GM23338 (cell line): Measurements from ENCODE around the gene RPS2.

Experiments
- CREB1 ChIP-seq: fragments of 250-450 bp; sonication (Bioruptor Pico); IDR thresholded peaks from 2 replicates; pipeline ENCODE4 v1.5.0; 2020; ENCODE audit warnings: low read depth, mild to moderate bottlenecking, moderate library complexity
- EZH2 ChIP-seq: fragments of 200-600 bp; sonication (generic); IDR thresholded peaks from one replicate; pipeline ENCODE4 v1.8.0; 2017; ENCODE audit warnings: antibody characterized with exemption, mild to moderate bottlenecking, low read depth; ENCODE audit not compliant: unreplicated experiment
- EZH2phosphoT487 ChIP-seq: fragments of 200-600 bp; sonication (generic); IDR thresholded peaks from one replicate; pipeline ENCODE4 v1.8.1; 2018; ENCODE audit warnings: antibody characterized with exemption; ENCODE audit not compliant: unreplicated experiment
- JUNB ChIP-seq: IDR thresholded peaks from one replicate; pipeline ENCODE4 v1.6.1; 2016; ENCODE audit warnings: antibody characterized with exemption; ENCODE audit not compliant: unreplicated experiment
- NANOG ChIP-seq: IDR thresholded peaks from 2 replicates; pipeline ENCODE4 v1.6.1; 2016; ENCODE audit warnings: antibody characterized with exemption, borderline replicate concordance
- POLR2AphosphoS5 ChIP-seq: IDR thresholded peaks from 2 replicates; pipeline ENCODE4 v1.6.1; 2016; ENCODE audit warnings: antibody characterized with exemption, low read depth
- STAT1 ChIP-seq: IDR thresholded peaks from one replicate; pipeline ENCODE4 v1.6.1; 2016; ENCODE audit warnings: antibody characterized with exemption; ENCODE audit not compliant: unreplicated experiment
- ZNF114 ChIP-seq: fragments of 250-450 bp; sonication (Bioruptor Pico); IDR thresholded peaks from 2 replicates; pipeline ENCODE4 v1.5.0; 2020; ENCODE audit warnings: mild to moderate bottlenecking, moderate library complexity
- ZNF331 ChIP-seq: fragments of 250-450 bp; sonication (Bioruptor Pico); IDR thresholded peaks from 2 replicates; pipeline ENCODE4 v1.5.0; 2020; ENCODE audit warnings: low read depth, mild to moderate bottlenecking, moderate library complexity
- TF ChIP-seq, protein P1 (sequence below): IDR thresholded peaks from one replicate; pipeline ENCODE4 v1.6.1; 2018; ENCODE audit warnings: antibody characterized with exemption; ENCODE audit not compliant: unreplicated experiment
- TF ChIP-seq, protein P2 (sequence below), 2 experiments: fragments of 200-600 bp in 1 of 2; sonication (generic) in 1 of 2; conservative IDR thresholded peaks; 2 replicates each; pipeline versions ENCODE4 v1.5.1 to v1.6.1; 2016 to 2017; ENCODE audit warnings: antibody characterized with exemption in 2 of 2, low read depth in 2 of 2, mild to moderate bottlenecking in 2 of 2, moderate library complexity in 1 of 2
- TF ChIP-seq, protein P3 (sequence below): IDR thresholded peaks from 2 replicates; pipeline ENCODE4 v1.6.1; 2016; ENCODE audit warnings: antibody characterized with exemption
- TF ChIP-seq, protein P4 (sequence below): fragments of 250-450 bp; sonication (Bioruptor Pico); IDR thresholded peaks from 2 replicates; pipeline ENCODE4 v1.5.0; 2020; ENCODE audit warnings: mild to moderate bottlenecking, moderate library complexity

DNA sequence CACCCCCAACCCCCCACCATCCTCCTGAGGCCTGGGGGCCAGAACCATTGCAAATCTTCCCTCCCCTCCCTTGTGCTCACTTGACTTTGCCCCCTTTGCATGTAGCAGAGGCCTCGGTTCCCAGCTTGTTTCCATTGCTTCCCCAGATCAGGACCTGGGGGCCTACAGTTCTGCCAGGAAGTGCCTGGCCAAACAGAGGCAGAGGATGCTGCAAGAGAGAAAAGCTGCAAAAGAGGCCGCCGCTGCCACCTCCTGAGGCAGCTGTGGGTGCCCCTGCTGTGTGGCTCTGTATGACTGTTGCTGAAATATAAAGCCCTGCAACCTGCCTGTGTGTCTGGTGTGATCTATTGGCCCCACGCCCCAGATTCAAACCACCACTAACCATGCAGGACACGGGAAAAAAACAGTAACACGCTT is 3.0 kb downstream of the RPS2 start:
- TF ChIP-seq, protein P1, sequence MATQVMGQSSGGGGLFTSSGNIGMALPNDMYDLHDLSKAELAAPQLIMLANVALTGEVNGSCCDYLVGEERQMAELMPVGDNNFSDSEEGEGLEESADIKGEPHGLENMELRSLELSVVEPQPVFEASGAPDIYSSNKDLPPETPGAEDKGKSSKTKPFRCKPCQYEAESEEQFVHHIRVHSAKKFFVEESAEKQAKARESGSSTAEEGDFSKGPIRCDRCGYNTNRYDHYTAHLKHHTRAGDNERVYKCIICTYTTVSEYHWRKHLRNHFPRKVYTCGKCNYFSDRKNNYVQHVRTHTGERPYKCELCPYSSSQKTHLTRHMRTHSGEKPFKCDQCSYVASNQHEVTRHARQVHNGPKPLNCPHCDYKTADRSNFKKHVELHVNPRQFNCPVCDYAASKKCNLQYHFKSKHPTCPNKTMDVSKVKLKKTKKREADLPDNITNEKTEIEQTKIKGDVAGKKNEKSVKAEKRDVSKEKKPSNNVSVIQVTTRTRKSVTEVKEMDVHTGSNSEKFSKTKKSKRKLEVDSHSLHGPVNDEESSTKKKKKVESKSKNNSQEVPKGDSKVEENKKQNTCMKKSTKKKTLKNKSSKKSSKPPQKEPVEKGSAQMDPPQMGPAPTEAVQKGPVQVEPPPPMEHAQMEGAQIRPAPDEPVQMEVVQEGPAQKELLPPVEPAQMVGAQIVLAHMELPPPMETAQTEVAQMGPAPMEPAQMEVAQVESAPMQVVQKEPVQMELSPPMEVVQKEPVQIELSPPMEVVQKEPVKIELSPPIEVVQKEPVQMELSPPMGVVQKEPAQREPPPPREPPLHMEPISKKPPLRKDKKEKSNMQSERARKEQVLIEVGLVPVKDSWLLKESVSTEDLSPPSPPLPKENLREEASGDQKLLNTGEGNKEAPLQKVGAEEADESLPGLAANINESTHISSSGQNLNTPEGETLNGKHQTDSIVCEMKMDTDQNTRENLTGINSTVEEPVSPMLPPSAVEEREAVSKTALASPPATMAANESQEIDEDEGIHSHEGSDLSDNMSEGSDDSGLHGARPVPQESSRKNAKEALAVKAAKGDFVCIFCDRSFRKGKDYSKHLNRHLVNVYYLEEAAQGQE = no peak
- TF ChIP-seq, protein P2, sequence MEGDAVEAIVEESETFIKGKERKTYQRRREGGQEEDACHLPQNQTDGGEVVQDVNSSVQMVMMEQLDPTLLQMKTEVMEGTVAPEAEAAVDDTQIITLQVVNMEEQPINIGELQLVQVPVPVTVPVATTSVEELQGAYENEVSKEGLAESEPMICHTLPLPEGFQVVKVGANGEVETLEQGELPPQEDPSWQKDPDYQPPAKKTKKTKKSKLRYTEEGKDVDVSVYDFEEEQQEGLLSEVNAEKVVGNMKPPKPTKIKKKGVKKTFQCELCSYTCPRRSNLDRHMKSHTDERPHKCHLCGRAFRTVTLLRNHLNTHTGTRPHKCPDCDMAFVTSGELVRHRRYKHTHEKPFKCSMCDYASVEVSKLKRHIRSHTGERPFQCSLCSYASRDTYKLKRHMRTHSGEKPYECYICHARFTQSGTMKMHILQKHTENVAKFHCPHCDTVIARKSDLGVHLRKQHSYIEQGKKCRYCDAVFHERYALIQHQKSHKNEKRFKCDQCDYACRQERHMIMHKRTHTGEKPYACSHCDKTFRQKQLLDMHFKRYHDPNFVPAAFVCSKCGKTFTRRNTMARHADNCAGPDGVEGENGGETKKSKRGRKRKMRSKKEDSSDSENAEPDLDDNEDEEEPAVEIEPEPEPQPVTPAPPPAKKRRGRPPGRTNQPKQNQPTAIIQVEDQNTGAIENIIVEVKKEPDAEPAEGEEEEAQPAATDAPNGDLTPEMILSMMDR (conservative IDR thresholded peaks at IDR 0.05; ENCODE audit: low read depth in 2 of 2) = no peak
- TF ChIP-seq EZH2phosphoT487 (no peak), CREB1 (no peak), STAT1 (no peak), EZH2 (no peak), JUNB (no peak), NANOG (no peak), POLR2AphosphoS5 (no peak), ZNF114 (CRISPR knock-in tag) (no peak), ZNF331 (no peak)
- TF ChIP-seq, protein P3, sequence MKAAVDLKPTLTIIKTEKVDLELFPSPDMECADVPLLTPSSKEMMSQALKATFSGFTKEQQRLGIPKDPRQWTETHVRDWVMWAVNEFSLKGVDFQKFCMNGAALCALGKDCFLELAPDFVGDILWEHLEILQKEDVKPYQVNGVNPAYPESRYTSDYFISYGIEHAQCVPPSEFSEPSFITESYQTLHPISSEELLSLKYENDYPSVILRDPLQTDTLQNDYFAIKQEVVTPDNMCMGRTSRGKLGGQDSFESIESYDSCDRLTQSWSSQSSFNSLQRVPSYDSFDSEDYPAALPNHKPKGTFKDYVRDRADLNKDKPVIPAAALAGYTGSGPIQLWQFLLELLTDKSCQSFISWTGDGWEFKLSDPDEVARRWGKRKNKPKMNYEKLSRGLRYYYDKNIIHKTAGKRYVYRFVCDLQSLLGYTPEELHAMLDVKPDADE = no peak
- TF ChIP-seq, protein P4, sequence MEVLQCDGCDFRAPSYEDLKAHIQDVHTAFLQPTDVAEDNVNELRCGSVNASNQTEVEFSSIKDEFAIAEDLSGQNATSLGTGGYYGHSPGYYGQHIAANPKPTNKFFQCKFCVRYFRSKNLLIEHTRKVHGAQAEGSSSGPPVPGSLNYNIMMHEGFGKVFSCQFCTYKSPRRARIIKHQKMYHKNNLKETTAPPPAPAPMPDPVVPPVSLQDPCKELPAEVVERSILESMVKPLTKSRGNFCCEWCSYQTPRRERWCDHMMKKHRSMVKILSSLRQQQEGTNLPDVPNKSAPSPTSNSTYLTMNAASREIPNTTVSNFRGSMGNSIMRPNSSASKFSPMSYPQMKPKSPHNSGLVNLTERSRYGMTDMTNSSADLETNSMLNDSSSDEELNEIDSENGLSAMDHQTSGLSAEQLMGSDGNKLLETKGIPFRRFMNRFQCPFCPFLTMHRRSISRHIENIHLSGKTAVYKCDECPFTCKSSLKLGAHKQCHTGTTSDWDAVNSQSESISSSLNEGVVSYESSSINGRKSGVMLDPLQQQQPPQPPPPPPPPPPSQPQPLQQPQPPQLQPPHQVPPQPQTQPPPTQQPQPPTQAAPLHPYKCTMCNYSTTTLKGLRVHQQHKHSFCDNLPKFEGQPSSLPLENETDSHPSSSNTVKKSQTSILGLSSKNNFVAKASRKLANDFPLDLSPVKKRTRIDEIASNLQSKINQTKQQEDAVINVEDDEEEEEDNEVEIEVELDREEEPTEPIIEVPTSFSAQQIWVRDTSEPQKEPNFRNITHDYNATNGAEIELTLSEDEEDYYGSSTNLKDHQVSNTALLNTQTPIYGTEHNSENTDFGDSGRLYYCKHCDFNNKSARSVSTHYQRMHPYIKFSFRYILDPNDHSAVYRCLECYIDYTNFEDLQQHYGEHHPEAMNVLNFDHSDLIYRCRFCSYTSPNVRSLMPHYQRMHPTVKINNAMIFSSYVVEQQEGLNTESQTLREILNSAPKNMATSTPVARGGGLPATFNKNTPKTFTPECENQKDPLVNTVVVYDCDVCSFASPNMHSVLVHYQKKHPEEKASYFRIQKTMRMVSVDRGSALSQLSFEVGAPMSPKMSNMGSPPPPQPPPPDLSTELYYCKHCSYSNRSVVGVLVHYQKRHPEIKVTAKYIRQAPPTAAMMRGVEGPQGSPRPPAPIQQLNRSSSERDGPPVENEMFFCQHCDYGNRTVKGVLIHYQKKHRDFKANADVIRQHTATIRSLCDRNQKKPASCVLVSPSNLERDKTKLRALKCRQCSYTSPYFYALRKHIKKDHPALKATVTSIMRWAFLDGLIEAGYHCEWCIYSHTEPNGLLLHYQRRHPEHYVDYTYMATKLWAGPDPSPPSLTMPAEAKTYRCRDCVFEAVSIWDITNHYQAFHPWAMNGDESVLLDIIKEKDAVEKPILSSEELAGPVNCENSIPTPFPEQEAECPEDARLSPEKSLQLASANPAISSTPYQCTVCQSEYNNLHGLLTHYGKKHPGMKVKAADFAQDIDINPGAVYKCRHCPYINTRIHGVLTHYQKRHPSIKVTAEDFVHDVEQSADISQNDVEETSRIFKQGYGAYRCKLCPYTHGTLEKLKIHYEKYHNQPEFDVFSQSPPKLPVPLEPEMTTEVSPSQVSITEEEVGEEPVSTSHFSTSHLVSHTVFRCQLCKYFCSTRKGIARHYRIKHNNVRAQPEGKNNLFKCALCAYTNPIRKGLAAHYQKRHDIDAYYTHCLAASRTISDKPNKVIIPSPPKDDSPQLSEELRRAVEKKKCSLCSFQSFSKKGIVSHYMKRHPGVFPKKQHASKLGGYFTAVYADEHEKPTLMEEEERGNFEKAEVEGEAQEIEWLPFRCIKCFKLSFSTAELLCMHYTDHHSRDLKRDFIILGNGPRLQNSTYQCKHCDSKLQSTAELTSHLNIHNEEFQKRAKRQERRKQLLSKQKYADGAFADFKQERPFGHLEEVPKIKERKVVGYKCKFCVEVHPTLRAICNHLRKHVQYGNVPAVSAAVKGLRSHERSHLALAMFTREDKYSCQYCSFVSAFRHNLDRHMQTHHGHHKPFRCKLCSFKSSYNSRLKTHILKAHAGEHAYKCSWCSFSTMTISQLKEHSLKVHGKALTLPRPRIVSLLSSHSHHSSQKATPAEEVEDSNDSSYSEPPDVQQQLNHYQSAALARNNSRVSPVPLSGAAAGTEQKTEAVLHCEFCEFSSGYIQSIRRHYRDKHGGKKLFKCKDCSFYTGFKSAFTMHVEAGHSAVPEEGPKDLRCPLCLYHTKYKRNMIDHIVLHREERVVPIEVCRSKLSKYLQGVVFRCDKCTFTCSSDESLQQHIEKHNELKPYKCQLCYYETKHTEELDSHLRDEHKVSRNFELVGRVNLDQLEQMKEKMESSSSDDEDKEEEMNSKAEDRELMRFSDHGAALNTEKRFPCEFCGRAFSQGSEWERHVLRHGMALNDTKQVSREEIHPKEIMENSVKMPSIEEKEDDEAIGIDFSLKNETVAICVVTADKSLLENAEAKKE = no peak
